GM12865 (cell line): ENCODE measurements around the gene MTX3.

Experiments used
- DNase-seq: peaks from one replicate; pipeline ENCODE4 v3.0.0; 2010; ENCODE audit warnings: low read depth
- H3K4me3 ChIP-seq: 2 replicates; pipeline ENCODE4 v1.5.1; 2011; ENCODE audit warnings: mild to moderate bottlenecking, low read depth, low read length, control low read depth
- TF ChIP-seq, protein P1 (sequence below): IDR thresholded peaks from 2 replicates; pipeline ENCODE4 v1.5.1; 2011; ENCODE audit warnings: low read length, control low read depth, low read depth, inconsistent platforms; ENCODE audit not compliant: insufficient read depth; ENCODE audit errors: missing control alignments

Gene MTX3

DNA sequence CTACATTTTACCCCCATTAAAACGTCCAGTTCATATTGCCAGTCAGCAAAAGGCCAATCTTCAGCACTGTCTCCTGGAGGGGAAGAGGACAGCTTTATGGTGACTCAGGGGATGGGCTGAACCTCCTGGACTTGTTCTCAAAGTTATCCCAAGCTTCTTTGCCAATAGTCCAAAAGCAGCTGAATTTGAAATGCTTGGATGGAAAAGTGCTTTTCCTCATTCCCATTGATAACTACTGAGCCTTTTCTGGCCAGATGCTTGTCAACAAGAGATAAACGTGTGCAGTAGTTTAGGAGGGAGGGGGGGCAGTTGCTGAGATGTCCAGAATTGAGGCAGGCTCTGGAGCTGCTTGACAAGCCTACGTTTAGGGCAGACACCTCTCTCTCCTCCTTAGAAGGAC, 43.5 kb downstream of the MTX3 start:
- H3K4me3 ChIP-seq: no peak overlapping the region
- DNase-seq: no peak
- TF ChIP-seq, protein P1, sequence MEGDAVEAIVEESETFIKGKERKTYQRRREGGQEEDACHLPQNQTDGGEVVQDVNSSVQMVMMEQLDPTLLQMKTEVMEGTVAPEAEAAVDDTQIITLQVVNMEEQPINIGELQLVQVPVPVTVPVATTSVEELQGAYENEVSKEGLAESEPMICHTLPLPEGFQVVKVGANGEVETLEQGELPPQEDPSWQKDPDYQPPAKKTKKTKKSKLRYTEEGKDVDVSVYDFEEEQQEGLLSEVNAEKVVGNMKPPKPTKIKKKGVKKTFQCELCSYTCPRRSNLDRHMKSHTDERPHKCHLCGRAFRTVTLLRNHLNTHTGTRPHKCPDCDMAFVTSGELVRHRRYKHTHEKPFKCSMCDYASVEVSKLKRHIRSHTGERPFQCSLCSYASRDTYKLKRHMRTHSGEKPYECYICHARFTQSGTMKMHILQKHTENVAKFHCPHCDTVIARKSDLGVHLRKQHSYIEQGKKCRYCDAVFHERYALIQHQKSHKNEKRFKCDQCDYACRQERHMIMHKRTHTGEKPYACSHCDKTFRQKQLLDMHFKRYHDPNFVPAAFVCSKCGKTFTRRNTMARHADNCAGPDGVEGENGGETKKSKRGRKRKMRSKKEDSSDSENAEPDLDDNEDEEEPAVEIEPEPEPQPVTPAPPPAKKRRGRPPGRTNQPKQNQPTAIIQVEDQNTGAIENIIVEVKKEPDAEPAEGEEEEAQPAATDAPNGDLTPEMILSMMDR: no peak

GRCh38 chr5:79938468-79938867, 52.6 kb downstream of the MTX3 start:
- DNase-seq: peak; percentile 52
- H3K4me3 ChIP-seq: no peak overlapping the region
- TF ChIP-seq, protein P1: no peak

DNA sequence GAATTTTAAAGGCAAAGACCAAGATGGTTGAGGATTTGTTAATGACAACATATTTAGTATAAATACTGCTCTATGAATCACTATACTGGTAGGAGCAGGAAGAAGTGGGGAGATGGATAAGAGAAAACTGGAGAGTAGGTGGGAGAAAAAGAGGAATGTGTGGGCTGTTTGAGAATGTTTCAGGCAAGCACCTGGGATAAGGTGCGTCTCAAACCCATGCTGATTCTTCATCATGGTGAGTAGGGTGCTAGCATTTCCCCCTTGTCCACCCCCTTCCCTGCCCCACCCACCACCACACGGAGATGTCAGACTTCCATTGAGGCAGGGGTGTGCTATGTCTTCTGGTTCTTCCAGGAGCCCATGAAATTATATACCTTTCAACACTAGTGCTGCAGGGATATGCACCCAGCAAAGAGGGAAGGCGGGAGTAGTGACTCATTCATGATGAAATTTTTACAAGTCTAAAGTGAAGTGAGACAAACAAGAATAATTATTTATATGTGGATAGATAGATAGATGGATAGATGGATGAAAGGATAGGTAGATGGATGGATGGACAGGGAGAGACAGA, 54.3 kb downstream of the MTX3 start:
- no peak for DNase-seq
- TF ChIP-seq, protein P1: no peak
- no peak overlapping the region for H3K4me3 ChIP-seq

GRCh38 chr5:79936002-79936645, 54.9 kb downstream of the MTX3 start:
- TF ChIP-seq, protein P1: no peak
- no peak overlapping the region for H3K4me3 ChIP-seq
- no peak for DNase-seq

DNA sequence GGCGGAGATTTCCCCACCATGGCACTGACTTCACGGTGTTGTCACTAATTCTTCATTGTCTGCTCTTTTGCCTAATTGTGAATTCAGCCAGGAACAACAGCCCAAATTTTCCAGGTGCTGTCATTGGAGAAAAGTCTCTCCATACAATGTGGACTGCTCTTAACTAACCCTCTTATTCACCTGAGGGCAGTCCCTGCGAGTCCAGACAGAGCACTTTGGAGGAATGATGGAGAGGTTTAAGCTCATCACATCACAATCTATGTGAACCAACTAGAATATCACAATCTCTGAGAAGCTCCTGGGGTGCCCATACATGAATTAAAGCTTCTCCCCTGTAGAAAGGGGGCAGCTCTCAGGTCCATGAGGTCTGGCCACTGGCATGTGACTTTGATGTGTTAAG, 56.4 kb downstream of the MTX3 start:
- H3K4me3 ChIP-seq: no peak overlapping the region

DNA sequence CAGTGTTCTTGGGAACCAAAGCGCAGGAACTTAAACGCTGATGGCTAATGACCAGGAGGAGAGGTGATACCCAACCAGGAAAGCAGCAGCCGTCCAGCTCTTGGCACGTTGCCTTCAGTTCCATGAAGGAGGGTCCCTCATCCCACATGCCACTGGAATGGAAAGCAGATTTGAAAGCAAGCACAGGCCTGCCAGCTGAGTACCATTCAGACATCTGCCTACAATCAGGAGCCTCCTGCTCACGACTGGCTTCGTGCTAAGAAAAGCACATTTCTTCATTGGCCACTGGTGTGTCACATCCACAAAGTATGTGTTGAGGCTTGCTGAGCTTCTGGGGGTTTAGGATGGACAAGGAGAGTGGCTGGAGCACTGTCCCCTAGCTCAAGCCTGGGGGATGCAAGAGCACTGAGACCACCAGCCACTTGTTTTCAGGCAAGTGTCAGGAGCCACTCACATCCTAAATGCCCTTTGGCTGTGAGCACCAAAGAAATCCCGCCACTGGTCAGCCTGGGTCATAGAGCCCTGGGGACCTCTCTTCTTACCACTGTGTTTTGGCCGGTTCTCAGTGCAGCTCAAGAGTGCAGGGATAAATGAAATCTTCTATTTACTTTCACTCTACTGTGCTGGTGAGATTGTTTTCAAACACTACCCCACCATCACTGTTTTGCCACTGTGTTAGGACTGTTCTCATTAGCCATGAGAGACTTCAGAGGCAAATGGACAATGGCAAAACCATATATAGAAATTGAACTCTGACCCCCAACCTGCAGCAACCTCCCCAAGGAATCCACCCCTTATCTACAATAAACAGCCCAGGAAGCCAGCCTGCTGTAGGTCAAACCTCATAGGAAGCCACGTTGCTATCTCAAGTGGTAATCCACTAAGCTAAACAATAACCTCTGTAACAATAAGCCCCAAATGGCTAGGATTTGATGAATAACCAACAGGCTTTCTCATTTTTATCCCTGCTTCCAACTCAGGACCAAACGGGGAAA, 58.3 kb downstream of the MTX3 start:
- DNase-seq: no peak
- TF ChIP-seq, protein P1: no peak
- no peak overlapping the region for H3K4me3 ChIP-seq

More for the DNA sequence above, 56.4 kb downstream of the MTX3 start:
- DNase-seq: no peak
- TF ChIP-seq, protein P1: no peak
